Lower lobe of right lung (tissue), 2 donors: Measurements from ENCODE around the gene PLXNA3. TPM values are rescaled to one million over a fixed set of nuclear protein-coding genes. Genes with fewer than 3 reads are reported as not detected.

Experiments
- ATAC-seq, 2 donors: fragments of 200-7000 bp; cut with Tn5 transposase; one replicate each; pipeline ENCODE4 v1.9.1; 2020 to 2022; ENCODE audit warnings: mild to moderate bottlenecking in 2 of 2, moderate library complexity in 2 of 2
- DNase-seq: peaks from one replicate; pipeline ENCODE4 v3.0.0-alpha.2; 2020
- H3K27ac ChIP-seq: fragments of 200-600 bp; one replicate; pipeline ENCODE4 v1.8.0; 2022
- H3K27me3 ChIP-seq: fragments of 200-600 bp; one replicate; pipeline ENCODE4 v1.8.0; 2022; ENCODE audit warnings: low read depth
- H3K36me3 ChIP-seq: fragments of 200-600 bp; one replicate; pipeline ENCODE4 v1.8.0; 2022; ENCODE audit warnings: mild to moderate bottlenecking
- H3K4me1 ChIP-seq: fragments of 200-600 bp; one replicate; pipeline ENCODE4 v1.8.0; 2022
- H3K4me3 ChIP-seq: fragments of 200-600 bp; one replicate; pipeline ENCODE4 v1.8.0; 2022; ENCODE audit warnings: mild to moderate bottlenecking
- H3K9me3 ChIP-seq: fragments of 200-600 bp; one replicate; pipeline ENCODE4 v1.8.0; 2022
- intact Hi-C: fragments of 100-400 bp; cut with DNase I; formaldehyde crosslinking; loops from one replicate; pipeline ENCODE4 v1.11.0; 2022
- total RNA-seq: library from RNA; stranded (reverse); fragmentation: NEBNext Ultra II Directional; extraction: Animal tissue kit (Norgen Biotek cat#: 25700); gene quantifications from one replicate; pipeline ENCODE4 v1.2.1, GENCODE V29; 2021
- TF ChIP-seq, protein P1 (sequence below): fragments of 200-600 bp; IDR thresholded peaks from one replicate; pipeline ENCODE4 v1.8.0; 2022; ENCODE audit warnings: antibody characterized with exemption, mild to moderate bottlenecking
- donor health status: DM: no; HTN: yes; CAD: no; lungs with severe emphysema.

Gene PLXNA3
- total RNA-seq, 1 donor from 2014 or later = 49.0 TPM

DNA sequence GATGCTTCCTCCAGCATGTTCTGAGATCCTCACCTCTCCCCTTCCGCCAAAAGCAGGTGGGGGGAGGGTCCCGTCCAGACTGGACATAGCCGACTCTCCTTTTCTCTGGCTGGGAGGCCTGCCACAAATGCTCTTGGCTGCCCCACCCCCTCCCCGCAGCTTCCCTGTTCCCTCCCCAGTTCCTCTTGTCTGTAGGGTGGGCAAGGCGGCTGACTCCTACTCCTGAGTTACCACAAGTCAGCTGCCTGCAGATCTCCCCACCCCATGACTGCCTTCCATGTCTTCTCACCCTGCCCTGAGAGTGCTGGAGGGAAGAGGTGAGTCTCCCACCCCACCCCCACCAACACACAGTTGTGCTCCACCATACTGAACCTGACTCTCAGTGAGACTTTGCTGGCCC lies 26.7 kb upstream of the PLXNA3 start:
- Histone ChIP-seq H3K4me3 (peak overlapping the region; percentile 11), H3K4me1 (peaks cover 25% of the 10 kb centered on the region), H3K27ac (no peak overlapping the region), H3K9me3 (no peaks in the 10 kb centered on the region), H3K27me3 (no peaks in the 10 kb centered on the region), H3K36me3 (peaks cover 35% of the 10 kb centered on the region)
- peak; percentile 6 to 40 for ATAC-seq
- peak; percentile 75 for DNase-seq
- intact Hi-C loops = no loop called here
- TF ChIP-seq, protein P1, sequence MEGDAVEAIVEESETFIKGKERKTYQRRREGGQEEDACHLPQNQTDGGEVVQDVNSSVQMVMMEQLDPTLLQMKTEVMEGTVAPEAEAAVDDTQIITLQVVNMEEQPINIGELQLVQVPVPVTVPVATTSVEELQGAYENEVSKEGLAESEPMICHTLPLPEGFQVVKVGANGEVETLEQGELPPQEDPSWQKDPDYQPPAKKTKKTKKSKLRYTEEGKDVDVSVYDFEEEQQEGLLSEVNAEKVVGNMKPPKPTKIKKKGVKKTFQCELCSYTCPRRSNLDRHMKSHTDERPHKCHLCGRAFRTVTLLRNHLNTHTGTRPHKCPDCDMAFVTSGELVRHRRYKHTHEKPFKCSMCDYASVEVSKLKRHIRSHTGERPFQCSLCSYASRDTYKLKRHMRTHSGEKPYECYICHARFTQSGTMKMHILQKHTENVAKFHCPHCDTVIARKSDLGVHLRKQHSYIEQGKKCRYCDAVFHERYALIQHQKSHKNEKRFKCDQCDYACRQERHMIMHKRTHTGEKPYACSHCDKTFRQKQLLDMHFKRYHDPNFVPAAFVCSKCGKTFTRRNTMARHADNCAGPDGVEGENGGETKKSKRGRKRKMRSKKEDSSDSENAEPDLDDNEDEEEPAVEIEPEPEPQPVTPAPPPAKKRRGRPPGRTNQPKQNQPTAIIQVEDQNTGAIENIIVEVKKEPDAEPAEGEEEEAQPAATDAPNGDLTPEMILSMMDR = no peak

GRCh38 chrX:154432210-154432609 lies 25.9 kb upstream of the PLXNA3 start:
- peaks cover 35% of the 10 kb centered on the region for H3K36me3 ChIP-seq
- no peaks in the 10 kb centered on the region for H3K9me3 ChIP-seq
- no peak for ATAC-seq
- H3K4me3 ChIP-seq = no peak overlapping the region
- no peak for DNase-seq
- TF ChIP-seq, protein P1 = no peak
- H3K27ac ChIP-seq = no peak overlapping the region
- intact Hi-C loops = no loop called here
- peaks cover 23% of the 10 kb centered on the region for H3K4me1 ChIP-seq
- H3K27me3 ChIP-seq = no peaks in the 10 kb centered on the region

DNA sequence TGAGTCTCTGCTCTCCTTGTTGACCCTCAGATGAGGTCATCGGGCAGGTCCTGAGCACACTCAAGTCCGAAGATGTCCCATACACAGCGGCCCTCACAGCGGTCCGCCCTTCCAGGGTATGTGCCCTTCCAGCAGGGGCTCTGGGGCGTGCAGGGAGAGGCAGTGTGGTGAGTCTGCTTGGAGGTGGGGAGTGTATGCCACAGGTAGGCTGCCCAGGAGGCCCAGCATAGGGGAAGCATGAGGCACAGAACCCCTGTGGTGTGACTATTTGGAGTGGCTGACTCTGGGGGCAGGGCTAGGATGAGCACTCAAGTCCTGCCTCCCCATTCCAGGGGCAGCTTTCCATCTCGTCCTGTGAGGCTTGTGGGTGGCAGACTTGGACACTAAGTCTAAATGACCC lies 24.5 kb upstream of the PLXNA3 start:
- Histone ChIP-seq H3K4me1 (peaks cover 21% of the 10 kb centered on the region), H3K4me3 (no peak overlapping the region), H3K36me3 (peaks cover 35% of the 10 kb centered on the region), H3K27ac (no peak overlapping the region), H3K27me3 (no peaks in the 10 kb centered on the region), H3K9me3 (no peaks in the 10 kb centered on the region)
- ATAC-seq = no peak
- no peak for DNase-seq
- intact Hi-C loops = no loop called here
- TF ChIP-seq, protein P1 = no peak

DNA sequence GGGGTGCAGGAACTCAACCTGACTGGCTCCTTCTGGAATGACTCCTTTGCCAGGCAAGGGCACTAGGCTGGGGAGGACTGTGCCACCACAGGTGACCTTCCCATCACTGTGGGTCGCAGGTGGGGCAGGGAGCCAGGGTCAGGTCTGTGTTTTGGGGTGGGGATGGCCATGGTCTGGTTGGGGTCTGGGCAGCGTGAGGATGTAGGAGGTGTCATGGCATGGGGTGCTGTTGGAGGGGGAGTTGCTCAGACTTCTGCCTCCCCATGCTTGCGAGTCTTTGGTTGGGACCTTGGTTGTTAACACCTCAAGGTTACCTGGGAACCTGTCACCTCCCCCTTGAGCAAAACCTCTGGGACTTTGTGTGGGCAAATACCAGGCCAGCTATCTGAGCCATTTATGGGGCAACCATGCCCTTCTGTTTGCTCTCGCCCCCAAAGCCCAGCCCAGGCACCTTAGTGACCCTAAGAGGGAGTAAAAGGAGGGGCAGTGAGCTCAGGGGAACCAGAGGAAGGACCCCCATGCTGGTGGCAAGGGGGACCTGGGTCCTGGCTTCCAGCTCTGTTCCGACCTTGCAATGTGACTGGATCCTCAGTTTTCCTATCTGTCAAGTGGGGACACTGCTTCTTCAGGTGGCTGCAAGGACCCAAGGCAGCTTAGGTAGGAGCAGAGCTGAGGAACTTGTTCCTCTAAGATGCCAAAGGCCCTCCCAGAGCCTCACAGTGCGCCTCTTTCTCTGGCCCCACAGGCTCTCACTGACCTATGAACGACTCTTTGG lies 23.5 kb upstream of the PLXNA3 start:
- Histone ChIP-seq H3K4me3 (no peak overlapping the region), H3K9me3 (no peaks in the 10 kb centered on the region), H3K27ac (no peak overlapping the region), H3K4me1 (peaks cover 23% of the 10 kb centered on the region), H3K36me3 (peaks cover 38% of the 10 kb centered on the region), H3K27me3 (no peaks in the 10 kb centered on the region)
- DNase-seq = no peak
- TF ChIP-seq, protein P1 = no peak
- intact Hi-C loops = no loop called here
- ATAC-seq = no peak

DNA sequence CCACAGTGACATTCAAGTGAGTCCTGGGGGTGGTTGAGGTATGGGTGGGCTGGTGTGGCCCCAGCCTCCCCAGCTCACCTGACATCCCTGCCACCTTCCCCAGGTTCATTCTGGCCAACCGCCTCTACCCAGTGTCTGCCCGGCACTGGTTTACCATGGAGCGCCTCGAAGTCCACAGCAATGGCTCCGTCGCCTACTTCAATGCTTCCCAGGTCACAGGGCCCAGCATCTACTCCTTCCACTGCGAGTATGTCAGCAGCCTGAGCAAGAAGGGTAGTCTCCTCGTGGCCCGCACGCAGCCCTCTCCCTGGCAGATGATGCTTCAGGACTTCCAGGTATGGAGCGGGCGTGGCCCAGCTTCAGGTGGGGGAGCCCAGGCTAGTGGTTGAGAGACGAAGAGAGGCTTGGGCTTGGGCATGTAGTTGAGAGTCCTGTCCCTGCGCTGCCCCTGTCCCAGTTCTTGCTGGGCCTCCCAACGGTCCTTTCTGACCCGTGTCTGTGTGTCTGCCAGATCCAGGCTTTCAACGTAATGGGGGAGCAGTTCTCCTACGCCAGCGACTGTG lies 22.8 kb upstream of the PLXNA3 start:
- intact Hi-C loops = no loop called here

More for the DNA sequence above, 22.8 kb upstream of the PLXNA3 start:
- Histone ChIP-seq H3K27ac (no peak overlapping the region), H3K9me3 (no peaks in the 10 kb centered on the region), H3K4me1 (peaks cover 16% of the 10 kb centered on the region), H3K36me3 (peaks cover 45% of the 10 kb centered on the region), H3K27me3 (no peaks in the 10 kb centered on the region), H3K4me3 (no peak overlapping the region)
- DNase-seq = no peak
- no peak for ATAC-seq
- TF ChIP-seq, protein P1 = no peak
